Keratinocyte (primary cell): ENCODE data around the gene METTL24. TPM values are rescaled to one million over a fixed set of nuclear protein-coding genes. Genes with fewer than 3 reads are reported as not detected.

Experiments used
- DNase-seq: peaks from one replicate; pipeline ENCODE4 v3.0.0-alpha.2; 2011; ENCODE audit warnings: low read depth, missing footprints, low spot score
- FAIRE-seq: peaks from 2 replicates; lab custom pipeline; 2011; peaks lifted over from hg19 to GRCh38; lab: Jason Lieb, UNC
- H2AFZ ChIP-seq: 2 replicates; pipeline ENCODE4 v1.6.0; 2012; ENCODE audit warnings: low read length, control low read depth, inconsistent platforms; ENCODE audit not compliant: control insufficient read depth
- H3K27ac ChIP-seq: 2 replicates; pipeline ENCODE4 v1.5.1; 2011; ENCODE audit warnings: low read length; ENCODE audit not compliant: control insufficient read depth, insufficient read depth
- H3K27me3 ChIP-seq: 3 replicates; pipeline ENCODE4 v1.6.0; 2011; ENCODE audit warnings: low read length; ENCODE audit not compliant: control insufficient read depth, insufficient read depth; ENCODE audit errors: extremely low read depth
- H3K36me3 ChIP-seq, 2 experiments: 2 replicates in 1 of 2; 3 replicates in 1 of 2; pipeline ENCODE4 v1.5.1; 2011; ENCODE audit warnings: low read length in 2 of 2, mild to moderate bottlenecking in 1 of 2; ENCODE audit not compliant: control insufficient read depth in 2 of 2, insufficient read depth in 2 of 2; ENCODE audit errors: extremely low read depth in 1 of 2
- H3K4me1 ChIP-seq: 3 replicates; pipeline ENCODE4 v1.5.1; 2011; ENCODE audit warnings: low read length; ENCODE audit not compliant: control insufficient read depth, insufficient read depth; ENCODE audit errors: extremely low read depth
- H3K4me2 ChIP-seq: 3 replicates; pipeline ENCODE4 v1.6.0; 2011; ENCODE audit warnings: low read depth, low read length; ENCODE audit not compliant: control insufficient read depth, insufficient read depth; ENCODE audit errors: extremely low read depth
- H3K4me3 ChIP-seq, 3 experiments: fragments of 200-600 bp in 1 of 3; sonication (generic) in 1 of 3; 2 replicates in 2 of 3; 3 replicates in 1 of 3; pipeline ENCODE4 v1.5.1; 2011 to 2016; ENCODE audit warnings: low read length in 3 of 3, mild to moderate bottlenecking in 3 of 3, control low read depth in 2 of 3, inconsistent platforms in 1 of 3, low read depth in 1 of 3, mixed read lengths in 1 of 3, mixed run types in 1 of 3, moderate library complexity in 1 of 3; ENCODE audit not compliant: control insufficient read depth in 2 of 3, insufficient read depth in 2 of 3; ENCODE audit errors: extremely low read depth in 1 of 3
- H3K79me2 ChIP-seq: 2 replicates; pipeline ENCODE4 v1.6.0; 2012; ENCODE audit warnings: low read length; ENCODE audit not compliant: control insufficient read depth, insufficient read depth
- H3K9ac ChIP-seq: 3 replicates; pipeline ENCODE4 v1.6.0; 2011; ENCODE audit warnings: low read length; ENCODE audit not compliant: control insufficient read depth, insufficient read depth; ENCODE audit errors: extremely low read depth
- H3K9me1 ChIP-seq: 3 replicates; pipeline ENCODE4 v1.6.0; 2011; ENCODE audit warnings: low read length; ENCODE audit not compliant: control insufficient read depth, insufficient read depth; ENCODE audit errors: extremely low read depth
- H3K9me3 ChIP-seq: 2 replicates; pipeline ENCODE4 v1.5.1; 2012; ENCODE audit warnings: low read depth, low read length; ENCODE audit not compliant: control insufficient read depth
- H4K20me1 ChIP-seq: 3 replicates; pipeline ENCODE4 v1.6.0; 2011; ENCODE audit warnings: low read length; ENCODE audit not compliant: control insufficient read depth, insufficient read depth; ENCODE audit errors: extremely low read depth
- EZH2 ChIP-seq: IDR thresholded peaks from one replicate; pipeline ENCODE4 v1.6.1; 2012; ENCODE audit warnings: inconsistent platforms, mild to moderate bottlenecking, low read length, moderate library complexity
- dilution Hi-C: fragments of 300-500 bp; cut with MboI; formaldehyde crosslinking; loops from one replicate; pipeline ENCODE4 v1.7.0; 2020; ENCODE audit warnings: low sequenced_read_pairs; ENCODE audit not compliant: extremely low pct_ligation_motif_present
- polyA plus RNA-seq, 5 experiments: library from polyadenylated mRNA; depleted of rRNA in 3 of 5; stranded (reverse) in 3 of 5; stranded (forward) in 1 of 5; unstranded in 1 of 5; fragments of >200 nt; gene quantifications; 1 replicate in 1 of 5; 2 replicates in 3 of 5; 3 replicates in 1 of 5; pipeline versions ENCODE4 v1.2.1 to v1.2.3, GENCODE V29; 2011 to 2012; ENCODE audit warnings: missing spikeins in 2 of 5, low read depth in 1 of 5, low replicate concordance in 1 of 5
- TF ChIP-seq, protein P1 (sequence below), 3 experiments: IDR thresholded peaks in 1 of 3; conservative IDR thresholded peaks in 1 of 3; optimal IDR thresholded peaks in 1 of 3; 2 replicates in 2 of 3; 3 replicates in 1 of 3; pipeline versions ENCODE3 to v1.5.1; 2011; ENCODE audit warnings: low read length in 3 of 3, mild to moderate bottlenecking in 3 of 3, moderate library complexity in 2 of 3, control low read depth in 1 of 3, inconsistent platforms in 1 of 3; ENCODE audit not compliant: insufficient read depth in 2 of 3; ENCODE audit errors: extremely low read depth in 1 of 3

The METTL24 gene
- polyA plus RNA-seq, 1 donor (not counting 4 experiments of a cell fraction or from before 2014, with no cell fraction given), result not detected

DNA sequence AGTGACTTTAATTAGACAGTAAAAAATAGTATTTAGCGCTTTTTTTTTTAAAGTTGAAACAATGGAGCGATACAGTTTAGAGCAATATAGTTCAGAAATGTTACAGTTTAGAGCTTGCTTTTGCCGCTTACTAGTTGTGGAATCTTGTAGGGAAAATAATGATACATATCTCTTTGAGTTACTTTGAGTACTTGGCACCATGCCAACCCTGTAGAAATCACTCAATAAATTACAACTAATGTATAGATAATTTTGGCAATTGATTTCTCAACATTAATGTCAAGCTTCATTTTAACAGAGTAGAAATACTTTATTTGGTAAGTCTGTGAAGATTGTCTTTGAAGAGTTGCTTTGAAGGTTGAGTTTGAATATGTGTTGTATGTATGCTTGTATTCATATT lies 150.5 kb downstream of the METTL24 start:
- Histone ChIP-seq H3K27ac (no peak overlapping the region), H3K9me1 (no peaks in the 10 kb centered on the region), H4K20me1 (no peaks in the 10 kb centered on the region), H3K9me3 (no peaks in the 10 kb centered on the region), H3K36me3 (peaks cover 4 to 7% of the 10 kb centered on the region in 2 experiments), H3K9ac (no peak overlapping the region), H2AFZ (no peak overlapping the region), H3K4me3 (no peak overlapping the region), H3K79me2 (no peaks in the 10 kb centered on the region), H3K27me3 (no peaks in the 10 kb centered on the region), H3K4me2 (no peak overlapping the region), H3K4me1 (no peaks in the 10 kb centered on the region)
- no peak for DNase-seq
- dilution Hi-C loops, result no loop called here
- TF ChIP-seq, protein P1, sequence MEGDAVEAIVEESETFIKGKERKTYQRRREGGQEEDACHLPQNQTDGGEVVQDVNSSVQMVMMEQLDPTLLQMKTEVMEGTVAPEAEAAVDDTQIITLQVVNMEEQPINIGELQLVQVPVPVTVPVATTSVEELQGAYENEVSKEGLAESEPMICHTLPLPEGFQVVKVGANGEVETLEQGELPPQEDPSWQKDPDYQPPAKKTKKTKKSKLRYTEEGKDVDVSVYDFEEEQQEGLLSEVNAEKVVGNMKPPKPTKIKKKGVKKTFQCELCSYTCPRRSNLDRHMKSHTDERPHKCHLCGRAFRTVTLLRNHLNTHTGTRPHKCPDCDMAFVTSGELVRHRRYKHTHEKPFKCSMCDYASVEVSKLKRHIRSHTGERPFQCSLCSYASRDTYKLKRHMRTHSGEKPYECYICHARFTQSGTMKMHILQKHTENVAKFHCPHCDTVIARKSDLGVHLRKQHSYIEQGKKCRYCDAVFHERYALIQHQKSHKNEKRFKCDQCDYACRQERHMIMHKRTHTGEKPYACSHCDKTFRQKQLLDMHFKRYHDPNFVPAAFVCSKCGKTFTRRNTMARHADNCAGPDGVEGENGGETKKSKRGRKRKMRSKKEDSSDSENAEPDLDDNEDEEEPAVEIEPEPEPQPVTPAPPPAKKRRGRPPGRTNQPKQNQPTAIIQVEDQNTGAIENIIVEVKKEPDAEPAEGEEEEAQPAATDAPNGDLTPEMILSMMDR (optimal IDR thresholded peaks at IDR 0.05 in 1 of 3, IDR thresholded peaks at IDR 0.05 in 1 of 3, conservative IDR thresholded peaks at IDR 0.05 in 1 of 3; ENCODE audit: extremely low read depth in 1 of 3, insufficient read depth in 2 of 3, low read length in 3 of 3), result no peak
- TF ChIP-seq EZH2, result no peak
- FAIRE-seq, result no peak

- Histone ChIP-seq H3K4me3 (no peak overlapping the region), H3K79me2 (peaks cover 8% of the 10 kb centered on the region), H3K9ac (no peak overlapping the region), H3K4me1 (no peaks in the 10 kb centered on the region), H3K4me2 (no peak overlapping the region), H3K36me3 (no peaks in the 10 kb centered on the region), H3K9me1 (no peaks in the 10 kb centered on the region), H3K27ac (no peak overlapping the region), H2AFZ (no peak overlapping the region), H4K20me1 (no peaks in the 10 kb centered on the region), H3K27me3 (no peaks in the 10 kb centered on the region), H3K9me3 (no peaks in the 10 kb centered on the region)
- DNase-seq, result no peak
- FAIRE-seq, result no peak
- dilution Hi-C loops, result no loop called here
- no peak for TF ChIP-seq EZH2
- TF ChIP-seq, protein P1 (optimal IDR thresholded peaks at IDR 0.05 in 1 of 3, IDR thresholded peaks at IDR 0.05 in 1 of 3, conservative IDR thresholded peaks at IDR 0.05 in 1 of 3; ENCODE audit: extremely low read depth in 1 of 3, insufficient read depth in 2 of 3, low read length in 3 of 3), result no peak
These were observed 156.8 kb downstream of the METTL24 start for GRCh38 chr6:110201151-110201884.
